HUES6 (cell line): ENCODE measurements around the gene SAMD3.

Experiments used
- H3K27ac ChIP-seq: 2 replicates; pipeline ENCODE4 v1.7.0; 2013; ENCODE audit warnings: low read depth, mild to moderate bottlenecking, low read length, inconsistent platforms
- H3K27me3 ChIP-seq: 2 replicates; pipeline ENCODE4 v1.6.1; 2013; ENCODE audit warnings: low read length; ENCODE audit not compliant: control insufficient read depth, insufficient read depth
- H3K36me3 ChIP-seq: 2 replicates; pipeline ENCODE4 v1.6.1; 2013; ENCODE audit warnings: low read length; ENCODE audit not compliant: control insufficient read depth, insufficient read depth
- H3K4me1 ChIP-seq: 2 replicates; pipeline ENCODE4 v1.6.1; 2013; ENCODE audit warnings: low read length; ENCODE audit not compliant: control insufficient read depth, insufficient read depth
- H3K4me3 ChIP-seq: 2 replicates; pipeline ENCODE4 v1.5.1; 2013; ENCODE audit warnings: low read depth, low read length
- H3K9ac ChIP-seq: one replicate; pipeline ENCODE4 v1.6.1; 2013; ENCODE audit warnings: mild to moderate bottlenecking, low read length
- H3K9me3 ChIP-seq: 2 replicates; pipeline ENCODE4 v1.6.1; 2013; ENCODE audit warnings: low read depth, low read length; ENCODE audit not compliant: control insufficient read depth, insufficient read depth

Gene SAMD3

GRCh38 chr6:130115036-130115435 lies 107.7 kb downstream of the SAMD3 start:
- Histone ChIP-seq H3K36me3 (no peaks in the 10 kb centered on the region; the same call in 1 of the 2 replicates), H3K4me1 (no peaks in the 10 kb centered on the region), H3K9ac (no peak overlapping the region), H3K9me3 (no peaks in the 10 kb centered on the region), H3K27me3 (no peaks in the 10 kb centered on the region), H3K27ac (no peak overlapping the region), H3K4me3 (no peak overlapping the region)

GRCh38 chr6:130113201-130113710 lies 109.5 kb downstream of the SAMD3 start:
- H3K4me1 ChIP-seq, result no peaks in the 10 kb centered on the region
- H3K27ac ChIP-seq, result no peak overlapping the region

GRCh38 chr6:130111031-130111430 lies 111.7 kb downstream of the SAMD3 start:
- no peaks in the 10 kb centered on the region for H3K9me3 ChIP-seq
- no peak overlapping the region for H3K9ac ChIP-seq
- no peaks in the 10 kb centered on the region for H3K27me3 ChIP-seq

More at GRCh38 chr6:130113201-130113710, 109.5 kb downstream of the SAMD3 start:
- H3K4me3 ChIP-seq, result no peak overlapping the region
- no peaks in the 10 kb centered on the region for H3K9me3 ChIP-seq
- no peaks in the 10 kb centered on the region for H3K27me3 ChIP-seq
- H3K9ac ChIP-seq, result no peak overlapping the region
- H3K36me3 ChIP-seq, result no peaks in the 10 kb centered on the region; the same call in 1 of the 2 replicates

GRCh38 chr6:130107710-130108109 lies 115.0 kb downstream of the SAMD3 start:
- Histone ChIP-seq H3K4me1 (no peaks in the 10 kb centered on the region), H3K27ac (no peak overlapping the region), H3K36me3 (no peaks in the 10 kb centered on the region), H3K9ac (no peak overlapping the region), H3K27me3 (no peaks in the 10 kb centered on the region), H3K9me3 (no peaks in the 10 kb centered on the region), H3K4me3 (no peak overlapping the region)

More at GRCh38 chr6:130111031-130111430, 111.7 kb downstream of the SAMD3 start:
- H3K27ac ChIP-seq, result no peak overlapping the region
- H3K4me1 ChIP-seq, result no peaks in the 10 kb centered on the region
- H3K36me3 ChIP-seq, result no peaks in the 10 kb centered on the region; the same call in 1 of the 2 replicates
- no peak overlapping the region for H3K4me3 ChIP-seq

GRCh38 chr6:130105996-130106704 lies 116.6 kb downstream of the SAMD3 start:
- Histone ChIP-seq H3K9me3 (no peaks in the 10 kb centered on the region), H3K27ac (no peak overlapping the region), H3K4me3 (no peak overlapping the region), H3K27me3 (no peaks in the 10 kb centered on the region), H3K36me3 (no peaks in the 10 kb centered on the region), H3K4me1 (no peaks in the 10 kb centered on the region), H3K9ac (no peak overlapping the region)

- no peaks in the 10 kb centered on the region for H3K27me3 ChIP-seq
- no peak overlapping the region for H3K9ac ChIP-seq
- H3K9me3 ChIP-seq, result no peaks in the 10 kb centered on the region
Measured at GRCh38 chr6:130099119-130099518, 123.6 kb downstream of the SAMD3 start.

GRCh38 chr6:130098317-130098716 lies 124.4 kb downstream of the SAMD3 start:
- H3K4me1 ChIP-seq, result no peaks in the 10 kb centered on the region
- H3K36me3 ChIP-seq, result peaks cover 11% of the 10 kb centered on the region
- no peak overlapping the region for H3K4me3 ChIP-seq

More at GRCh38 chr6:130099119-130099518, 123.6 kb downstream of the SAMD3 start:
- H3K27ac ChIP-seq, result no peak overlapping the region
- peaks cover 11% of the 10 kb centered on the region for H3K36me3 ChIP-seq
- no peaks in the 10 kb centered on the region for H3K4me1 ChIP-seq
- no peak overlapping the region for H3K4me3 ChIP-seq

More at GRCh38 chr6:130098317-130098716, 124.4 kb downstream of the SAMD3 start:
- Histone ChIP-seq H3K9ac (no peak overlapping the region), H3K27me3 (no peaks in the 10 kb centered on the region), H3K9me3 (no peaks in the 10 kb centered on the region), H3K27ac (no peak overlapping the region)
